NCI-H345 treated with DMSO at 0.1 percent for 48 hours (cell line): Measurements from ENCODE around the gene TBC1D22B.

ENCODE experiments used
- DNase-seq: peaks from one replicate; lab custom pipeline; 2025; ENCODE audit not compliant: unreplicated experiment; lab: John Stamatoyannopoulos, UW

Gene TBC1D22B

GRCh38 chr6:37257634-37258404 is at the start of gene TBC1D22B, which contains the start of gene TMEM217:
Gene TBC1D22B, plus strand, starts transcription at chr6:37257772. Its CDS starts 146 bp downstream, at chr6:37257918.
Gene TMEM217, minus strand, starts transcription at chr6:37258144. Its CDS starts 39,114 bp downstream, at chr6:37219030.
- peak; percentile 94 for DNase-seq

- DNase-seq: peak; percentile 62
Observed at GRCh38 chr6:37207903-37208456, 49.6 kb upstream of the TBC1D22B start.

GRCh38 chr6:37208793-37209192 is 48.8 kb upstream of the TBC1D22B start:
- no peak for DNase-seq

GRCh38 chr6:37209461-37210205 is 47.9 kb upstream of the TBC1D22B start:
- DNase-seq: no peak

- peak; percentile 49 for DNase-seq
Observed at GRCh38 chr6:37210313-37210968, 47.1 kb upstream of the TBC1D22B start.

- DNase-seq: no peak
Observed at GRCh38 chr6:37212268-37212667, 45.3 kb upstream of the TBC1D22B start.

- DNase-seq: no peak
Observed at GRCh38 chr6:37218061-37218460, 39.5 kb upstream of the TBC1D22B start.

GRCh38 chr6:37218511-37218910 is 39.1 kb upstream of the TBC1D22B start:
- DNase-seq: no peak

GRCh38 chr6:37221585-37222124 is 35.9 kb upstream of the TBC1D22B start:
- DNase-seq: no peak

- DNase-seq: peak; percentile 99
Observed at GRCh38 chr6:37222125-37222967, 35.2 kb upstream of the TBC1D22B start.

- DNase-seq: no peak
Observed at GRCh38 chr6:37222992-37223391, 34.6 kb upstream of the TBC1D22B start.

- no peak for DNase-seq
Observed at GRCh38 chr6:37225350-37226169, 32.0 kb upstream of the TBC1D22B start.

- DNase-seq: no peak
Observed at GRCh38 chr6:37230104-37230503, 27.5 kb upstream of the TBC1D22B start.

- no peak for DNase-seq
Observed at GRCh38 chr6:37232430-37233017, 25.0 kb upstream of the TBC1D22B start.

- no peak for DNase-seq
Observed at GRCh38 chr6:37233541-37233940, 24.0 kb upstream of the TBC1D22B start.

- DNase-seq: no peak
Observed at GRCh38 chr6:37236921-37237320, 20.7 kb upstream of the TBC1D22B start.

GRCh38 chr6:37237789-37238188 is 19.8 kb upstream of the TBC1D22B start:
- DNase-seq: no peak

- DNase-seq: no peak
Observed at GRCh38 chr6:37238381-37238780, 19.2 kb upstream of the TBC1D22B start.

- no peak for DNase-seq
Observed at GRCh38 chr6:37239526-37239925, 18.0 kb upstream of the TBC1D22B start.
